ENCODE results near the gene CDC42. TPM values are rescaled to one million over a fixed set of nuclear protein-coding genes. Genes with fewer than 3 reads are reported as not detected.

Gene CDC42
- total RNA-seq, 2 donors from 2014 or later, result 269 to 323 TPM

DNA sequence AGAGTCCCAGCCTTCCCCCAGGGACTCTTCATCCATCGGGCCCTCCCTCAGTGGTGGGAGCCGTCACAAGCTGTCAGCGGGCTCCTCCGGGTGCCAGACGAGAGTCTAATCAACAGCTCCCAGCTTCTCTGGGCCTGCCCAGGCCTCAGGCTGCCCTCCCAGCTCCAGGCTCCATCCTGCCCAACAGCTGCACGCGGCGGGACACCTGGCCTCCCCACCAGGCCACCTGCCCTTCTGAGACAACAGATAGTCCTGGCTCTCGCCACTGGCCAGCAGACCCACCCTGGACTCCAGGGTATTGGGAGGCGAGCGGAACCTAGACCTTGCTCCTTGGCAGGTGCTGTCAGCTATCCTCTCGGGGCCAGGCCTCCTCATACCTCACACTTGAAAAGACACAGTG is 87.3 kb downstream of the CDC42 start:
- ATAC-seq (no peak), DNase-seq (no peak)
- intact Hi-C loops (cut with DNase I, micrococcal nuclease), result no loop called here

Other genes with a start within 250 kb of the CDC42 start
- under 1 TPM; 0.09 to 0.39 TPM for gene LDLRAD2, start 240.4 kb upstream of the CDC42 start, total RNA-seq
- 100 to 1,000 TPM; 180 to 206 TPM for gene HSPG2, start 115.4 kb upstream of the CDC42 start, total RNA-seq
- 1 to 10 TPM in 1 of 2 donors, under 1 TPM in 1; 0.76 to 2.0 TPM for gene CELA3B, start 75.7 kb upstream of the CDC42 start, total RNA-seq
- gene CELA3A, start 51.1 kb upstream of the CDC42 start, total RNA-seq, result 1 to 10 TPM; 1.1 to 2.1 TPM
- 1 to 10 TPM; 2.5 to 3.1 TPM for gene WNT4, start 90.4 kb downstream of the CDC42 start, total RNA-seq

Measured in left colon (tissue), 2 donors.